HG02571 (cell line): ENCODE measurements around the gene C15orf61.

Experiments used
- ATAC-seq: cut with Tn5 transposase; IDR thresholded peaks from one replicate; pipeline ENCODE4 v1.9.1; 2021; ENCODE audit warnings: mild to moderate bottlenecking, moderate library complexity; ENCODE audit not compliant: unreplicated experiment

Gene C15orf61

DNA sequence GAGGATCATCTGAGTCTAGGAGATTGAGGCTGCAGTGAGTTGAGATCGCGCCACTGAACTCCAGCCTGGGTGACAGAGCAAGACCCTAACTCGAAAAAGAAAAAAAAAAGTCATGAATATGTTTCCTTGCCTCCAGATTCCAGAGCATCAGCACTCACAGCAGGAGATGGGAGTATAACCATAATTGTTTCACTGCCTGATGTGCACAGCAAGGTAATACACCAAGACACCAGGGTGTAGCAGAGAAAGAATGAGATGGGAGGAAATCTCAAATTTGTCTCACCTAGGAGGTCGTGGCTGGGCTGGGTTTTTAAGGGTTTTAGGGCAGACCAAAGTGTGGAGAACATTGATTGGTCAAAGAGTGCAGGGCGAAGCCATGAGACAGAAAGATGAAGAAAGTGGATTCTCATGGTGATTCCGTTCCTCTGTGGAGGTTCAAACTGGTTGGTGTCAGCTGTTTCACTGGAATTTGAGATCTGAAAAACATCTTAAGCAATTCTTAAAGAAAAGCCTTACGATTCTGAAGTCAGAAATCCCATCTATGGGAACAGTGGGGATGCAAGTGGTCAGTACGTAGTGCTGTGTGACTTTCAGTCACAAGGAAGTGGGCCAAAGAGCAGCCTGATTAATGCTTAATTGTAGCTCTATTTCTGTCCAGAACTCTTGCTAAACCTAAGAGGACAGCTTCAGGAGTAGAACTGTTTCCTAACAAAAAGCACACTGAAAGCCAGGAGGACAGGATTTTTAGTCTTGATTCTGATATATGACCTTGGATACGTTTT lies 7.8 kb upstream of the C15orf61 start:
- no peak for ATAC-seq

DNA sequence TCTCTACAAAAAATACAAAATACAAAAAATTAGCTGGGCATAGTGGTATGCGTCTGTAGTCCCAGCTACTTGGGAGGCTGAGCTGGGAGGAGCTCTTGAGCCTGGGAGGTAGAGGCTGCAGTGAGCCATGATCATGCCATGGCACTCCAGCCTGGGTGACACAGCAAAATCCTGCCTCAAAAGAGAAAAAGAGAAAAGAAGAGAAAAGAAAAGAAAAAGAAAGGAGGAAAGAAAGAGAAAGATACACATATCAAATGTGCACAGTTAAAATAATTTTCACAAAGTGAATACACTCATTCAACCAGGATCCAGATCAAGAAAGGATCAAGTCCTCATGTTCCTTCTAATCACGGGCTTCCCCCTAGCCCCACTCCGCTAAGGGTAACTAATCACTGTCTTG lies 5.8 kb upstream of the C15orf61 start:
- ATAC-seq, result no peak

DNA sequence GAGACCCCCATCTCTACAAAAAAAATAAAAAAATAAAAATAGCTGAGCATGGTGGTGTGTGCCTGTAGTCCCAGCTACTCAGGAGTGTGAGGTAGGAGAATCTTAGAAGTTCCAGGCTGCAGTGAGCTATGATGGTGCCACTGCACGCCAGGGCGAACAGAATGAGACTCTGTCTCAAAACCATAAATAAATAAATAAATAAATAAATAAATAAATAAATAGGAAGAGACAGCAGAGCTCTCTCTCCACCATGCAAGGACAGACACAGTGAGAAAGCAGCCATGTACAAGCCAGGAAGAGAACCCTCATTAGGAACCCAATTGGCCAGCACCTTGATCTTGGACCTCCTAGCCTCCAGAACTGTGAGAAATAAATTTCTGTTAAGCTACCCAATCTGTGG lies 5.4 kb upstream of the C15orf61 start:
- ATAC-seq, result no peak

DNA sequence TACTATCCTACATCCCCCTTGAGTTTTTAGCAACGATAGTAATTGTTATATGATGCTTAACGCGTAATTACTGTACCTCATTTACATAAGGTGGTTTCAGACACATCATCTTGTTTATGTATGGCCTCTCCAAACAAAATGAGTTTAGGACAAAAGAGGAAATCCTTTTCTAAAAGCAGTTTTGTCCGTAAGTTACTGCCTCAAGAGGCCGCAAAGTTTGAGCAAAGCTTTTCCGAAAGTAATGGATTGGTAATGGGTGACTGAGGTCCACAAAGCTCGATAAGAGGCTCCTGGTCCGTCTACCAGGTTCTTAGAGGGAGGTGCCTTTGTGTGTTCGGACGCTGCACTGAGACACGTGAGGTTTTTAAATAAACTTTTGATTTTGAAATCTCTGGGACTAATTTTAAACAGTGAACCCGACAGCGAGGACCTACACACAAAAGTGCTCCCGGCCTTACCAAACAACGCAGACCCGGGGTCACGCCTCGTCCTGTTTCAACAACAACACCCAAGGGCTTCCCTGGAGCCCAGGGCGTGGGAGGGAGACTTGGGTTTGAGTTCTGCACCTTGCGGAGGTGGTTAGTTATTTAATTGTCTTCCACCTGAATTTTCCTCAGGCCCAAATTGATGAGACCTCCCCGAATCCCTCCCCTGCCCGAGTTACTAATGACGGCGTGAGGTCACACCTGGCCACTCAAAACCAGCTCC lies 456 bp upstream of the C15orf61 start:
- no peak for ATAC-seq

DNA sequence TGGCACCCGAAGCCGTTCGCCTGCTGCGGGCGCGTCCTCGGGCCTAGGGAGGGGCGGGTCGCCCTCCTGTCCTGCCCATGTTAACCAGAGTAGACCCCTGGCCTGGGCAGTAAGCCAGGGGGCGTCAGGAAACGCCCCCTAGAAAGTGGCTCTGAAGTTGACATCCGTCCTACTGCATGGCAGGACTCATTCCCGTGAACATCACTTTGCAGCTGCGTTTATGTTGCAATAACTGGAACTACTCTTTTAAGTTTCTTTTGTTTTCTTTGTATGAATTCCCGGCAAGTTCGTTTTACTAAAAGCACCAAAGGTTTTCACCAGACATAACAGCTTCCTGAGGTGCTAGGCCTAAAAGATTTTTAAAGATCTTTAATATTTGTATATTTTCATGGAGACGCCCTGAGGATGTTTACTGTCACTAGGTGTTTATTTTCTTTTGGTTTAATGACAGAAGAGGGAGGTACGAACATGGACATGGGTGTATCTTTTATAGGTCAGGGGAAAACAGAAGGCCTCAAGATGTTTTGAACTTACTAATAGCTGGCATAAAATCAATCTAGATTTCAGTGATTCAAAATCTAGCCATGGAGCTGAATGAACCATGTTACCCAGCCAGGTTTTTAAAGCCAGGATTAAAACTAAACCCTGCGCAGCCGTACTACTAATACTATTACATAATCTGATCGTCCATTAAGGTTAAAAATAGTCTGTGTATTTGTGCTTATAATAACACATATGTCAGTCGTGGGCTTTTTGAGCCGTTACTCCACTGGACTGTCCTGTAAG lies 1.0 kb downstream of the C15orf61 start:
- no peak for ATAC-seq

DNA sequence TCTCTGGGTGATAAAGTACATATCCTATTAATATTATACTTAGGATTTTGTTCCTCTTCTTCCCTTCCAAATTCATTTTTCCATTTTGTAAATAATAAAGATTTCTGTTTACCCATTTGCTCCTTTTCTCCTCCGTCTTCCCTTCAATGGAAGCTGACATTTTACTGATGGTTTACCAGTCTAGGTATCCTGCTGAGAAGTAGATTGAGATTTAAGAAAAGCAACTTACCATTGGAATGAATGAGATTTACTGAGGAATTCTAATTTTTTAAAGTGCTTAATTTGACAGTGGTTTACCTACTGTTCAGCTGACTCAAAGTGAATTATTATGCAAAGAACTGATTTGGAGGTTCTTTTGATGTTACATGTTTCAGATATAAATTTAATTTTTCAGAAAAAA lies 2.4 kb downstream of the C15orf61 start:
- no peak for ATAC-seq

DNA sequence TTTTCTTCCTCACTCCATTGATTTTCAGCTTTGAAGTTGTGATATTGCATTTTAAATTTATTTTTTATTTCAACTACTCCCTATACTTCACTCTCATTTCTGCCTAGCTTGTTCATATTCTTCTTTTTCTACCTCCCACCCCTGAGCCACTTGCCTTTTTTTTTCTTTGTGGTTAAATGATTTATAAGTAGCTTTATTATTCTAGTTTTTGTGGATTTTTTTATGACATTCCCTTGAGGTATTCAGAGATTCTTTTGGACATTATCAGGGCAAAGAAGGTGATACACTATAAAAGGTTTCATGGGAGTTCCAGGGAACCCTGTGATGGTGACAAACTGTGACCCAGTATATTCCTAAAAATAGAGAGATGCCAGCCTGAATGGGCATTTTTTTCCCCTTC lies 3.3 kb downstream of the C15orf61 start:
- ATAC-seq, result no peak

DNA sequence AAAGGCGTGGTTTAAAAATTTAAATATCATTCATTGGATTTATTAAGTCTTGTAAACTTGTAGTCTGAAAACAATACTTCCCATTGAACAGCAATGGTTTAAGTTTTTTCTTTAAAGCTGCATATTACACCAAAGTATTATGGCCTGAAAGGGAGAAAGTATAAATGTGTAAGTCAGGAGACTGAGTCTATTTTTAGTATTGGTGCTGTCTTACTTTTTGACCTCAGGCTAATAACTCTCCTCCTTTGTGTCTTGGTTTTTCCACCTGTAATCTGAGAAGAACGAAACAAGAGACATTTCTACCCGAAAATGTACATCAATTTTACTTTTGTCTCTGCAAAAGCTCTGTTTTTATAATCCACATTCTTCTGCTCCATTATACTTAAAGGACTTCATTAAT lies 7.6 kb downstream of the C15orf61 start:
- ATAC-seq, result no peak

DNA sequence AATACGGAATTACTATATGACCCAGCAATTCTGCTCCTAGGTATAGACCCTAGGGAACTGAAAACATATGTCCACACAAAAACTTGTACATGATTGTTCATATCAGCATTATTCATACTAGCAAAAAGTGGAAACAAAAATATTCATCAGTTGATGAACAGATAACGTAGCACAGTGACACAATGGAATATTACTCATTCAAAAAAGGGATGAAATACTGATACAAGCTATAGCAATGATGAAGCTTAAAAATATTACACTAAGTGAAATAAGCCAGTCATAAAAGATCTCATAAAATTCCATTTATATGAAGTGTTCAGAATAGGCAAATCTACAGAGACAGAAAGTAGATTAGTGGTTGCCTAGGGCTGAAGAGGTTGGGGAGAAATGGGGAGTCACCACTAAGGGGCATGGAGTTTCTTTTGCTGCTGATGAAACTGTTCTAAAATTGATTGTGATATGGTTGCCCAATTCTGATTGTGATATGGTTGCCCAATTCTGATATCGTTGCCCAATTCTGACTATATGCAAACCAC lies 10.5 kb downstream of the C15orf61 start:
- no peak for ATAC-seq

DNA sequence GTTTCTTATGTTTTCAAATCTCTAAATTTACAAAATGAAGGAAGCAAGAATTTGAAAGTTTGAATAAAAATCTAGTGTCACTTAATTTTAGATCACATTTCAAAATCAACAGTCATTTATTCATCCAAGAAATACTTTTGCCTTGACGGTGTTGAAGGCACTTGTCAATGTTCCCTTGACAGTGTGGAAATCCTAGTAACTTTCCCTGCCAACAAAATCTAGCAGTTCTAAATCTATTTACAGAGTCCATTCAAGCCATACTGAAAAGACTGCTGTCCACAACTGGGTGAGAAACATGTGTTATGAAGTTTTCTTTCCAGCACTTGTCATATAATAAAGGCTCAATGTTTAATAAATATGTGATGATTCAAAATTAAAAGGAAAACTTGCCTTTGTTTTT lies 12.9 kb downstream of the C15orf61 start:
- no peak for ATAC-seq

DNA sequence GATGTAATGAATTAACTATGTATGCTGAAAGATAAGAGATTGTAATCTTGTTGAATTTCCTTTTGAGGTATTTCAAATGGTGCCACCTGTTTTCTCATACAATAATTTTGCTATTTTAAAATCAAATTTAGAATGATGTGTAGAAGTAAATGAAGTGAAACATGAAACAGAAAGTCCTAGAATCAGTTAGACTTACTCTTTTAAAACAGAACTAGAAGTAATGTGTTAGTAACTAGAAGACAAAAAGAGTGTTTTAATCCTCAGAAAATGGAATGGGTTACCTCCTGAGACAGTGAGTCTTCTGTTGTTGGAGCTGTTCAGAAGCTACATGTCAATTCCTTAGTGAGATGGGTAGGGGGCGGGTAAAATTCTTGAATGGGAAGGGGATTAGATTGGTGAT lies 13.4 kb downstream of the C15orf61 start:
- no peak for ATAC-seq

DNA sequence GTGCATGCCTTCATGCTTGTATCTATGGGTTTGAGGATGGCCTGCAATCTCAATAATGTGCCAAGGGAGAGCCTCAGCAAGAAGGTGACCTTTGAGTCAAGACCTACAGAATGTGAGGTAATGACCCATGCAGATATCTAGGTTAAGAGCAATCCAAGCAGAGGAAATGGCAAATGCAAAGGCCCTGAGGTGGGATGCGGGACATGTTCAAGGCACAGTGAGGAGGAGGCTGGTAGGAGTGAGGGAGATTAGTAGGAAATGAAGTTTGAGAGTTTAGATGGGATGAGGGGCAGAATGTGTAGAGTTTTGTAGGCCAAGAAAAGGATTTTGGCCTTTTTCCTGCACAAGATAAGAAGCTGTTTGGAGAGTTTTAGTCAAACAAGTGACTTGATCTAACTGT lies 16.8 kb downstream of the C15orf61 start:
- ATAC-seq, result no peak

DNA sequence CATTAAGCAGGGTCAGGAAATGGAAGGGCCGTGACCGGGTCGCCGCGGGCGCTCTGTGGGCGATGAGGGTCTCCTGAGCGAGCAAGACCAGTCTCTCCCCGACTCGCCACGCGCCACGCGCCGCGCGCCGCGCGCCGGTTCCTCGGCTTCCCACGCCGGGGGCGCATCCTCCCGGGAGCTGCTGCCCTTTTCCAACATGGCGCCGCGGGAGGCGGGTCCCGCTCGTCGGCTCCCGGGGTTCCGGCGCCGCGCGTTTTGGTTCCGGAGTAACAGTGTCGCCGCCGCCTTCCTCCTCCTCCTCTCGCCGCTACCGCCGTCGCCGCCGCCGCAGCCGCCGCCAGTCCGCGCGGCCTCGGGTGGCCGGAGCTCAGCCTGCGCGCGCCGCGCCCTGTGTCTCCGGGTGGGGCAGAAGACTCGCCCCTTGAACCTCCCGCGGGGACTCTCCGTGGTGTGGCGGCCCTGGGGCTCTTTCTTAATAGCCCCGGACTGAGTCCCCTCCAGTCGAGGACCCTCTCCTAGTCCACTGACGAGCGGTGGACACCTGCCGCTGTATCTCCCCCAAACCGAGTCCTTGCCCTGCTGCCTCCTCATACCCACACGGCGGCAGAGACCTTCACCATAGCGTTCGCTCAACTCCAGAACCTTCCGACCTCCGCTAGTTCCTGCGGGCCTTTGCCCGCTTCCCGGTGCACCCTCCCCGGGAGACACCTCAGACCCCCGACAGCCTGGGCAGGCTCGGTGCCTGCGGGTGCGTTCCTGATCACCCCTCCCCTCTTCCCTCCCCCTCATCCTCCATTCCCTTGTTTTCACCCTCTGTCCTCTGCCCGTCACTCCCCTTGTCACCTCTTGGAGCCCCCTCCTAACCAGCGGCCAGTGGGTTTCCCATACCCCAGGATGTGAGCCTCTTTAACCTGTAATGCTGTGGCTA lies 21.8 kb downstream of the C15orf61 start, which contains the start of gene MAP2K5:
Gene MAP2K5, plus strand, starts transcription at position 284 of the 928 bp plus-strand sequence. Its CDS starts 633 bp downstream, at position 917.
- ATAC-seq, result peak; percentile 59

DNA sequence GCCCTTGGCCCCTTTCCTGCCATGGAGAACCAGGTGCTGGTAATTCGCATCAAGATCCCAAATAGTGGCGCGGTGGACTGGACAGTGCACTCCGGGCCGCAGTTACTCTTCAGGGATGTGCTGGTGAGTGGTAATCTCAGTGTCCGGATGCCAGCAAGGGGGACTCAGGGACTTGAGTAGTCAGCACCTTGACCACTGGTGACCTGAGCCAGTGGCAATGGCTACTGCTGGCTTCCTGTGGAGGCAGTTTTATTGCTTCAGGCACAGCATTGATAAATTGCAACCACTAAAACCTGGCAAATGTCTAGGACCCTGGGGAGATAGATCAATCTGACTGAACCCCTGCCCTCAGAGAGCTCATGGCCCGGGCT lies 22.4 kb downstream of the C15orf61 start:
- no peak for ATAC-seq

DNA sequence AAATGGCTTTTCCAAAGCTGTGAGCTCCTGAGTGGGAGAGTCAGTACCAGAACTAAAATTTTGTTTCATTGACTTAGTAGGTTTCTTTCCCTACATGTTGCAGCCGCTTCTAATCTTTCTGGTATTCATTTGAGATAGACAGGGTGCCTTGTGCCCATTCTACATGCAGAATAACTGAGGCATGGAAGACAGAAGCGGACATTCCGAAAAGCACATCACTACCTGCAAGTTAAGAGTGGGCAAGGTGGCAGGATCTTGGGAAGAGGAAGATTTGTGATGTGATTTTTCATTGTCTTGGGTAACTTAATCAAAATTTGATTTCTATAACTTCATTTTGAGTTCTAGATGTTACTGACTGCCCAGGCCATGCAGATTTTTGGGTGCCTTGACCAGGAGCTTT lies 23.5 kb downstream of the C15orf61 start:
- no peak for ATAC-seq

DNA sequence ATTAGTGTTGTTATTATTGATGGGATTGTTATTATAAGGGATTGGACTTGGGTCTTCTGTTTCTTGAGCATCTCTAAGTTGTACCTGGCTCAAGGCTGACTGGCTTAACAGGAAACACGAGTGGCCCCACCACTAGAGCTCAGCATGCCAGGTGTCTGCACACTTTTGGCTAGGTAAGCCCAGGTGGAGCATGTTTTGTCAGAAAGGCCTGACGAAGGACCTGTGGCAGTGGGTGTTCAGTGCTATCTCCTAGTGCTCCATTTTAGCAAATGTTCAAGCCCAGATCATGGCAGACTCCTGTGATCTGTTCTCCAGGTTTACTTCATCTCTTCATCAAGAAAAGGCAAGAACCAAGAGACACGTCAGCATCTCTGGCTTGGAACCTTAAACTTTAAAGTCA lies 24.9 kb downstream of the C15orf61 start:
- no peak for ATAC-seq

DNA sequence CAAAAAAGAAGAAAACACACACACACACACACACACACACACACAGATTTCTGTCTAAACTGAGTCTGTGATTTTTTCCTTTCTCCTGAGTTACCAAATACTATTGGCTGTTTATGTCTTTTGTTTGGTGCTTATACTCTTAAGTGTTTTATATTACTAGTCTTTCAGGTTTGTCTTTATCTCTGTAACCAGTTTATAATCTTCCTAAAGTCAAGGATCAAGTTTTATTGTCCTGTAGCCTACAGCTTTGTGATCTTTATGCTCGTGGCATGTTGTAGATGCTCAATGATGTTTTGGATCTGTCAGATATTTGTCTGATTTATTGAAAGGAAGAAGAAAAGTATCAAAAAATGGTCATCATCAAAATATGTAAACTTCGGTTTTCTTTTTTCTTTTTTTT lies 26.1 kb downstream of the C15orf61 start:
- ATAC-seq, result no peak

DNA sequence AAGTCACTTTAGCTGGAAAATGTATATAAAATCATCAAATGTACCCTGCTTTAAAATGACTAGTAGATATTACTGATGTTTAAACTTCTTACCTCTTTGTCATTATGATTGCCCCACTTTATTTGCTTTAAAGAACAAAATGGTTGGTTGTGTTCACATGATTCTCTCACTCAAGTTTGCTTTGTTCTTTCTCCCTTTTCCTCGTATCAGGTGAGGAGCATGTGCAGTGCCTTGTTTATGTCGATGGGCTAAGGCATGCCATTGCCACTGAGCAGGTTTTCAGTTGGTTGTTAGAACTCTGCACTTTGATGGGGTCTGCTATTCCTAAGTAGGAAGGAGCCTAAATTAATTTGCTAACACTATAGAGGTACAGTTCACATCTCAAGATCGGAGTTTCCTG lies 26.9 kb downstream of the C15orf61 start:
- no peak for ATAC-seq

DNA sequence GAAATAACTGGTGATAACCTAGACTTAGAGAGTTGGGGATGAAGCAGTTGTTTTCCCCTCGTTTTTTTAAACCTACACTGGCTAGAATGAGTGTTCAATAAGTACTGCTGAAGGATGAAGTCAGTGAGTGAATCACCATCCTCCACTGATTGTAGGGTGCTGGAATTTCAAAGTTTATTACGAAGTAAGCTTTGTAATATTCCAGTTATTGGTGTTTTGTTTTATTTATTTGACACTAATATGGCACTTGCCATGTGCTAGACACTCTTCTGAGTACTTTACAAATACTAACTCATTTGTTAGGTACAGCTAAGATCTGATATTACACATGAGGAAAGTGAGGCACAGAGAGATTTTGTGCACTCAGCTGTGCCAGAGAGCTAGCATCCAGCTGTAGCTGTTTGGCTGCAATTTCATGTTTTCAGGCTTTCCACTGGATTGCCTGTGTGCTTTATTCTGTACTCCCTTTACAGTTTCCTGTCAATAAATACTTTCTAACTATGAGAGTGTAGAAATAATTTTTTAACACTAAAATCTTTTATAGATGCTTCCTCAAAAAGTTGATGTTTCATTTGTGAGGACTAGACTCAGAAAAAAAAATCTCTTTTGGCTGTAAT lies 27.4 kb downstream of the C15orf61 start:
- no peak for ATAC-seq
